ENCODE results near the gene ASXL2.
A peak's percentile ranks its signal among the peaks of the same experiment; 100 is the strongest.
"Not testable (repeated sequence)": the region's sequence is repeated elsewhere in the genome, so short reads cannot be mapped to it uniquely, and the experiment has no call there.

ASXL2 gene

GRCh38 chr2:25891672-25892071 lies 13.4 kb upstream of the ASXL2 start:
- DNase-seq (ENCODE audit: low read depth in 3 of 3): no peak

GRCh38 chr2:25887624-25888242 lies 9.4 kb upstream of the ASXL2 start:
- no peak for DNase-seq (ENCODE audit: low read depth in 3 of 3)

GRCh38 chr2:25885933-25886332 lies 7.6 kb upstream of the ASXL2 start:
- DNase-seq (ENCODE audit: low read depth in 3 of 3): no peak

GRCh38 chr2:25881764-25882163 lies 3.5 kb upstream of the ASXL2 start:
- DNase-seq (ENCODE audit: low read depth in 3 of 3): no peak

GRCh38 chr2:25879133-25879730 lies 945 bp upstream of the ASXL2 start:
- DNase-seq (ENCODE audit: low read depth in 3 of 3): no peak

- peak; percentile 26 to 41 (median 29) for DNase-seq (ENCODE audit: low read depth in 3 of 3)
These were observed 591 bp downstream of the ASXL2 start for GRCh38 chr2:25877431-25878360.

GRCh38 chr2:25872134-25872533 lies 6.2 kb downstream of the ASXL2 start:
- no peak for DNase-seq (ENCODE audit: low read depth in 3 of 3)

- DNase-seq (ENCODE audit: low read depth in 3 of 3): no peak
These were observed 10.8 kb downstream of the ASXL2 start for GRCh38 chr2:25867396-25868003.

GRCh38 chr2:25856377-25856776 lies 21.9 kb downstream of the ASXL2 start:
- DNase-seq (ENCODE audit: low read depth in 3 of 3): no peak

GRCh38 chr2:25855065-25855464 lies 23.2 kb downstream of the ASXL2 start:
- DNase-seq (ENCODE audit: low read depth in 3 of 3): no peak

- no peak for DNase-seq (ENCODE audit: low read depth in 3 of 3)
These were observed 23.7 kb downstream of the ASXL2 start for GRCh38 chr2:25854613-25855012.

- no peak for DNase-seq (ENCODE audit: low read depth in 3 of 3)
These were observed 25.1 kb downstream of the ASXL2 start for GRCh38 chr2:25853038-25853638.

GRCh38 chr2:25851740-25852503 lies 26.4 kb downstream of the ASXL2 start:
- no peak for DNase-seq (ENCODE audit: low read depth in 3 of 3)

- DNase-seq (ENCODE audit: low read depth in 3 of 3): not testable (repeated sequence)
These were observed 27.9 kb downstream of the ASXL2 start for GRCh38 chr2:25850400-25850799.

GRCh38 chr2:25849350-25849749 lies 28.9 kb downstream of the ASXL2 start:
- not testable (repeated sequence) for DNase-seq (ENCODE audit: low read depth in 3 of 3)

GRCh38 chr2:25845843-25846505 lies 32.3 kb downstream of the ASXL2 start:
- no peak for DNase-seq (ENCODE audit: low read depth in 3 of 3)

- DNase-seq (ENCODE audit: low read depth in 3 of 3): no peak
These were observed 34.2 kb downstream of the ASXL2 start for GRCh38 chr2:25844089-25844488.

GRCh38 chr2:25842155-25842554 lies 36.1 kb downstream of the ASXL2 start:
- DNase-seq (ENCODE audit: low read depth in 3 of 3): no peak

GRCh38 chr2:25838152-25838756 lies 40.0 kb downstream of the ASXL2 start:
- no peak for DNase-seq (ENCODE audit: low read depth in 3 of 3)

- DNase-seq (ENCODE audit: low read depth in 3 of 3): no peak
These were observed 42.4 kb downstream of the ASXL2 start for GRCh38 chr2:25835906-25836305.
